Measurements from ENCODE around the gene NELL2. TPM values are rescaled to one million over a fixed set of nuclear protein-coding genes. Genes with fewer than 3 reads are reported as not detected.
"Not testable (repeated sequence)": the region's sequence is repeated elsewhere in the genome, so short reads cannot be mapped to it uniquely, and the experiment has no call there.

The NELL2 gene
- total RNA-seq, 1 donor from 2014 or later: 8.1 TPM

GRCh38 chr12:44847888-44848702 is 28.0 kb downstream of the NELL2 start:
- no peak for DNase-seq (ENCODE audit: low spot score)

- DNase-seq (ENCODE audit: low spot score): no peak
These were observed 28.7 kb downstream of the NELL2 start for GRCh38 chr12:44847403-44847802.

GRCh38 chr12:44846826-44847225 is 29.3 kb downstream of the NELL2 start:
- no peak for DNase-seq (ENCODE audit: low spot score)

GRCh38 chr12:44842669-44843068 is 33.4 kb downstream of the NELL2 start:
- DNase-seq (ENCODE audit: low spot score): no peak

GRCh38 chr12:44839785-44840184 is 36.3 kb downstream of the NELL2 start:
- DNase-seq (ENCODE audit: low spot score): no peak

- DNase-seq (ENCODE audit: low spot score): no peak
These were observed 38.9 kb downstream of the NELL2 start for GRCh38 chr12:44837114-44837755.

GRCh38 chr12:44835641-44836379 is 40.3 kb downstream of the NELL2 start:
- DNase-seq (ENCODE audit: low spot score): no peak

GRCh38 chr12:44834996-44835395 is 41.1 kb downstream of the NELL2 start:
- DNase-seq (ENCODE audit: low spot score): not testable (repeated sequence)

GRCh38 chr12:44833561-44833960 is 42.6 kb downstream of the NELL2 start:
- no peak for DNase-seq (ENCODE audit: low spot score)

- DNase-seq (ENCODE audit: low spot score): no peak
These were observed 45.5 kb downstream of the NELL2 start for GRCh38 chr12:44830566-44831055.

- no peak for DNase-seq (ENCODE audit: low spot score)
These were observed 47.1 kb downstream of the NELL2 start for GRCh38 chr12:44829045-44829444.

GRCh38 chr12:44827832-44828438 is 48.2 kb downstream of the NELL2 start:
- no peak for DNase-seq (ENCODE audit: low spot score)

GRCh38 chr12:44821702-44822101 is 54.4 kb downstream of the NELL2 start:
- DNase-seq (ENCODE audit: low spot score): not testable (repeated sequence)

GRCh38 chr12:44819884-44820283 is 56.2 kb downstream of the NELL2 start:
- no peak for DNase-seq (ENCODE audit: low spot score)

GRCh38 chr12:44817687-44818086 is 58.4 kb downstream of the NELL2 start:
- no peak for DNase-seq (ENCODE audit: low spot score)

- DNase-seq (ENCODE audit: low spot score): no peak
These were observed 59.6 kb downstream of the NELL2 start for GRCh38 chr12:44816446-44817017.

- DNase-seq (ENCODE audit: low spot score): no peak
These were observed 64.1 kb downstream of the NELL2 start for GRCh38 chr12:44812062-44812461.

GRCh38 chr12:44804068-44804467 is 72.0 kb downstream of the NELL2 start:
- DNase-seq (ENCODE audit: low spot score): no peak

GRCh38 chr12:44795970-44796369 is 80.1 kb downstream of the NELL2 start:
- no peak for DNase-seq (ENCODE audit: low spot score)

GRCh38 chr12:44788731-44789130 is 87.4 kb downstream of the NELL2 start:
- no peak for DNase-seq (ENCODE audit: low spot score)

GRCh38 chr12:44780221-44780790 is 95.8 kb downstream of the NELL2 start:
- DNase-seq (ENCODE audit: low spot score): no peak

Measured in ureter (tissue), 1 donor.